ENCODE results near the gene SLC25A6.
A peak's percentile ranks its signal among the peaks of the same experiment; 100 is the strongest.

SLC25A6 gene

GRCh38 chrX:1394731-1395501, 3.0 kb upstream of the SLC25A6 start:
- no peaks in the 10 kb centered on the region for H3K27me3 ChIP-seq (ENCODE audit: control insufficient read depth in 1 of 2, insufficient read depth in 1 of 2, low read length in 2 of 2)
- peak overlapping the region; percentile 96 for H3K9ac ChIP-seq (ENCODE audit: low read length)
- H2AK5ac ChIP-seq (ENCODE audit: low read length, severe bottlenecking), result no peak overlapping the region
- H3K23ac ChIP-seq (ENCODE audit: low read length in 2 of 2), result no peak overlapping the region
- H3K9me3 ChIP-seq (ENCODE audit: control insufficient read depth, low read length), result no peaks in the 10 kb centered on the region
- no peak overlapping the region for H2BK120ac ChIP-seq (ENCODE audit: low read depth, low read length)
- no peak overlapping the region for H4K91ac ChIP-seq (ENCODE audit: low read length)
- H3K36me3 ChIP-seq (ENCODE audit: control insufficient read depth in 1 of 2, insufficient read depth in 2 of 2, low read depth in 1 of 2, low read length in 2 of 2), result peaks cover 20 to 50% of the 10 kb centered on the region in 2 experiments
- H2AFZ ChIP-seq (ENCODE audit: low read depth, low read length), result no peak overlapping the region
- no peak overlapping the region for H2BK15ac ChIP-seq (ENCODE audit: low read depth, poor library complexity, severe bottlenecking)
- 95% methylated on average over 22 of the region's 22 CpGs for WGBS
- H3K27ac ChIP-seq (ENCODE audit: low read length, poor library complexity, severe bottlenecking), result no peak overlapping the region
- H2BK5ac ChIP-seq (ENCODE audit: low read depth, low read length, poor library complexity, severe bottlenecking), result no peak overlapping the region
- peaks cover 23% of the 10 kb centered on the region for H3K4me1 ChIP-seq (ENCODE audit: control insufficient read depth, insufficient read depth, low read depth, low read length)
- DNase-seq, result no peak
- no peak overlapping the region for H2BK12ac ChIP-seq (ENCODE audit: low read length in 2 of 2)
- peaks cover 23% of the 10 kb centered on the region for H3K79me1 ChIP-seq (replicated peaks; ENCODE audit: low read length, poor library complexity, severe bottlenecking)
- H3K14ac ChIP-seq (ENCODE audit: low read length in 2 of 2), result no peak overlapping the region
- peak overlapping the region in 1 of 2 experiments; percentile 86 for H3K4me3 ChIP-seq (ENCODE audit: insufficient read depth in 1 of 2, low read depth in 1 of 2, low read length in 2 of 2)
- H3K18ac ChIP-seq (ENCODE audit: low read depth in 1 of 2, low read length in 2 of 2), result no peak overlapping the region
- no peak overlapping the region for H3K4ac ChIP-seq (ENCODE audit: low read depth in 1 of 2, low read length in 2 of 2)
- no peak overlapping the region for H3K4me2 ChIP-seq (ENCODE audit: low read length, poor library complexity, severe bottlenecking)
- no peak overlapping the region for H4K8ac ChIP-seq (ENCODE audit: low read length)

- Histone ChIP-seq H2AFZ (ENCODE audit: low read depth, low read length) (no peak overlapping the region), H2BK15ac (ENCODE audit: low read depth, poor library complexity, severe bottlenecking) (no peak overlapping the region), H4K91ac (ENCODE audit: low read length) (no peak overlapping the region), H2BK120ac (ENCODE audit: low read depth, low read length) (no peak overlapping the region), H3K27me3 (ENCODE audit: control insufficient read depth in 1 of 2, insufficient read depth in 1 of 2, low read length in 2 of 2) (no peaks in the 10 kb centered on the region), H3K4me1 (ENCODE audit: control insufficient read depth, insufficient read depth, low read depth, low read length) (peaks cover 27% of the 10 kb centered on the region), H3K9me3 (ENCODE audit: control insufficient read depth, low read length) (no peaks in the 10 kb centered on the region), H2BK5ac (ENCODE audit: low read depth, low read length, poor library complexity, severe bottlenecking) (no peak overlapping the region), H3K18ac (ENCODE audit: low read depth in 1 of 2, low read length in 2 of 2) (no peak overlapping the region), H3K4me3 (ENCODE audit: insufficient read depth in 1 of 2, low read depth in 1 of 2, low read length in 2 of 2) (peak overlapping the region in 1 of 2 experiments; percentile 86), H3K4me2 (ENCODE audit: low read length, poor library complexity, severe bottlenecking) (no peak overlapping the region), H4K8ac (ENCODE audit: low read length) (no peak overlapping the region), H3K14ac (ENCODE audit: low read length in 2 of 2) (no peak overlapping the region), H3K23ac (ENCODE audit: low read length in 2 of 2) (no peak overlapping the region), H3K79me1 (replicated peaks; ENCODE audit: low read length, poor library complexity, severe bottlenecking) (peaks cover 22% of the 10 kb centered on the region), H2BK12ac (ENCODE audit: low read length in 2 of 2) (no peak overlapping the region), H3K27ac (ENCODE audit: low read length, poor library complexity, severe bottlenecking) (no peak overlapping the region), H3K4ac (ENCODE audit: low read depth in 1 of 2, low read length in 2 of 2) (no peak overlapping the region), H2AK5ac (ENCODE audit: low read length, severe bottlenecking) (no peak overlapping the region), H3K36me3 (ENCODE audit: control insufficient read depth in 1 of 2, insufficient read depth in 2 of 2, low read depth in 1 of 2, low read length in 2 of 2) (peaks cover 25 to 55% of the 10 kb centered on the region in 2 experiments), H3K9ac (ENCODE audit: low read length) (peak overlapping the region; percentile 96)
- WGBS, result 75% methylated on average over 15 of the region's 16 CpGs
- no peak for DNase-seq
These were observed 2.1 kb upstream of the SLC25A6 start for GRCh38 chrX:1393871-1394615.

- peak overlapping the region; percentile 62 for H2AK5ac ChIP-seq (ENCODE audit: low read length, severe bottlenecking)
- peak overlapping the region in 1 of 2 experiments; percentile 33 for H2BK12ac ChIP-seq (ENCODE audit: low read length in 2 of 2)
- H3K4ac ChIP-seq (ENCODE audit: low read depth in 1 of 2, low read length in 2 of 2), result peak overlapping the region; percentile 97 to 100
- H3K9me3 ChIP-seq (ENCODE audit: control insufficient read depth, low read length), result no peaks in the 10 kb centered on the region
- peak overlapping the region; percentile 81 to 98 for H3K14ac ChIP-seq (ENCODE audit: low read length in 2 of 2)
- WGBS, result 0% methylated on average over 16 of the region's 76 CpGs
- no peaks in the 10 kb centered on the region for H3K27me3 ChIP-seq (ENCODE audit: control insufficient read depth in 1 of 2, insufficient read depth in 1 of 2, low read length in 2 of 2)
- H3K36me3 ChIP-seq (ENCODE audit: control insufficient read depth in 1 of 2, insufficient read depth in 2 of 2, low read depth in 1 of 2, low read length in 2 of 2), result peaks cover 38 to 59% of the 10 kb centered on the region in 2 experiments
- H3K27ac ChIP-seq (ENCODE audit: low read length, poor library complexity, severe bottlenecking), result peak overlapping the region; percentile 89
- H2BK15ac ChIP-seq (ENCODE audit: low read depth, poor library complexity, severe bottlenecking), result peak overlapping the region; percentile 97
- peaks cover 25% of the 10 kb centered on the region for H3K4me1 ChIP-seq (ENCODE audit: control insufficient read depth, insufficient read depth, low read depth, low read length)
- H3K4me3 ChIP-seq (ENCODE audit: insufficient read depth in 1 of 2, low read depth in 1 of 2, low read length in 2 of 2), result peak overlapping the region; percentile 90 to 100
- peak overlapping the region; percentile 29 for H2AFZ ChIP-seq (ENCODE audit: low read depth, low read length)
- H2BK5ac ChIP-seq (ENCODE audit: low read depth, low read length, poor library complexity, severe bottlenecking), result peak overlapping the region; percentile 94
- H4K91ac ChIP-seq (ENCODE audit: low read length), result peak overlapping the region; percentile 98
- peak overlapping the region; percentile 99 to 100 for H3K18ac ChIP-seq (ENCODE audit: low read depth in 1 of 2, low read length in 2 of 2)
- peak overlapping the region; percentile 77 for H3K4me2 ChIP-seq (ENCODE audit: low read length, poor library complexity, severe bottlenecking)
- peak; percentile 78 for DNase-seq
- peaks cover 17% of the 10 kb centered on the region for H3K79me1 ChIP-seq (replicated peaks; ENCODE audit: low read length, poor library complexity, severe bottlenecking)
- H3K23ac ChIP-seq (ENCODE audit: low read length in 2 of 2), result no peak overlapping the region
- peak overlapping the region; percentile 98 for H4K8ac ChIP-seq (ENCODE audit: low read length)
- H3K9ac ChIP-seq (ENCODE audit: low read length), result peak overlapping the region; percentile 99
- peak overlapping the region; percentile 98 for H2BK120ac ChIP-seq (ENCODE audit: low read depth, low read length)
These were observed 609 bp upstream of the SLC25A6 start for GRCh38 chrX:1392376-1393068.

- Histone ChIP-seq H3K4me3 (ENCODE audit: insufficient read depth in 1 of 2, low read depth in 1 of 2, low read length in 2 of 2) (peak overlapping the region; percentile 100), H3K4me1 (ENCODE audit: control insufficient read depth, insufficient read depth, low read depth, low read length) (peaks cover 25% of the 10 kb centered on the region), H4K91ac (ENCODE audit: low read length) (no peak overlapping the region), H2BK5ac (ENCODE audit: low read depth, low read length, poor library complexity, severe bottlenecking) (no peak overlapping the region), H3K4me2 (ENCODE audit: low read length, poor library complexity, severe bottlenecking) (peak overlapping the region; percentile 88), H3K9me3 (ENCODE audit: control insufficient read depth, low read length) (no peaks in the 10 kb centered on the region), H3K23ac (ENCODE audit: low read length in 2 of 2) (no peak overlapping the region), H4K8ac (ENCODE audit: low read length) (no peak overlapping the region), H3K36me3 (ENCODE audit: control insufficient read depth in 1 of 2, insufficient read depth in 2 of 2, low read depth in 1 of 2, low read length in 2 of 2) (peaks cover 45 to 60% of the 10 kb centered on the region in 2 experiments), H3K27ac (ENCODE audit: low read length, poor library complexity, severe bottlenecking) (peak overlapping the region; percentile 71), H3K4ac (ENCODE audit: low read depth in 1 of 2, low read length in 2 of 2) (peak overlapping the region; percentile 42 to 76), H3K9ac (ENCODE audit: low read length) (peak overlapping the region; percentile 99), H2BK15ac (ENCODE audit: low read depth, poor library complexity, severe bottlenecking) (no peak overlapping the region), H2BK12ac (ENCODE audit: low read length in 2 of 2) (no peak overlapping the region), H3K27me3 (ENCODE audit: control insufficient read depth in 1 of 2, insufficient read depth in 1 of 2, low read length in 2 of 2) (no peaks in the 10 kb centered on the region), H2AK5ac (ENCODE audit: low read length, severe bottlenecking) (no peak overlapping the region), H3K79me1 (replicated peaks; ENCODE audit: low read length, poor library complexity, severe bottlenecking) (peaks cover 13% of the 10 kb centered on the region), H3K18ac (ENCODE audit: low read depth in 1 of 2, low read length in 2 of 2) (peak overlapping the region; percentile 16 to 19), H3K14ac (ENCODE audit: low read length in 2 of 2) (peak overlapping the region in 1 of 2 experiments; percentile 57), H2AFZ (ENCODE audit: low read depth, low read length) (no peak overlapping the region), H2BK120ac (ENCODE audit: low read depth, low read length) (no peak overlapping the region)
- DNase-seq, result no peak
- 0% methylated on average over 19 of the region's 19 CpGs for WGBS
These were observed 575 bp downstream of the SLC25A6 start for GRCh38 chrX:1391370-1391706.
